Osteocyte (in vitro differentiated cells): ENCODE data around the gene CHST15. TPM values are rescaled to one million over a fixed set of nuclear protein-coding genes. Genes with fewer than 3 reads are reported as not detected.

Experiments
- DNase-seq: peaks from one replicate; pipeline ENCODE4 v3.0.0; 2021; ENCODE audit warnings: mixed read lengths; ENCODE audit not compliant: unreplicated experiment; ENCODE audit errors: extremely low spot score
- H3K27ac Mint-ChIP-seq: one replicate; pipeline ENCODE4 v1.8.0; 2021; ENCODE audit warnings: mild to moderate bottlenecking, mixed read lengths; ENCODE audit not compliant: unreplicated experiment
- H3K27me3 Mint-ChIP-seq: one replicate; pipeline ENCODE4 v1.8.0; 2021; ENCODE audit warnings: mixed read lengths; ENCODE audit not compliant: unreplicated experiment
- H3K36me3 Mint-ChIP-seq: one replicate; pipeline ENCODE4 v1.8.0; 2021; ENCODE audit warnings: mixed read lengths; ENCODE audit not compliant: unreplicated experiment
- H3K4me1 Mint-ChIP-seq: one replicate; pipeline ENCODE4 v1.8.0; 2021; ENCODE audit warnings: mixed read lengths; ENCODE audit not compliant: unreplicated experiment
- H3K4me3 Mint-ChIP-seq: one replicate; pipeline ENCODE4 v1.8.0; 2021; ENCODE audit warnings: mild to moderate bottlenecking, moderate library complexity, mixed read lengths; ENCODE audit not compliant: unreplicated experiment
- H3K9me3 Mint-ChIP-seq: one replicate; pipeline ENCODE4 v1.8.0; 2021; ENCODE audit warnings: mixed read lengths; ENCODE audit not compliant: unreplicated experiment
- CTCF ChIP-seq: fragments of 200-600 bp; sonication (generic); IDR thresholded peaks from 2 replicates; pipeline ENCODE4 v1.5.0; 2021; ENCODE audit warnings: antibody characterized with exemption, mild to moderate bottlenecking, moderate library complexity
- total RNA-seq: library from RNA; stranded (reverse); gene quantifications from 2 replicates; pipeline ENCODE4 v1.2.1, GENCODE V29; 2021

Gene CHST15
- total RNA-seq, 1 donor from 2014 or later: 66.3 TPM

- Mint-ChIP-seq H3K4me3 (no peak overlapping the region), H3K9me3 (no peaks in the 10 kb centered on the region), H3K27ac (peak overlapping the region; percentile 64), H3K27me3 (no peaks in the 10 kb centered on the region), H3K4me1 (peaks cover 62% of the 10 kb centered on the region), H3K36me3 (peaks cover 20% of the 10 kb centered on the region)
- no peak for TF ChIP-seq CTCF
- DNase-seq: no peak
Observed at GRCh38 chr10:124084708-124085107, 8.7 kb downstream of the CHST15 start.

- H3K27ac Mint-ChIP-seq: peak overlapping the region; percentile 14
- no peak for TF ChIP-seq CTCF
- DNase-seq: no peak
- peaks cover 20% of the 10 kb centered on the region for H3K36me3 Mint-ChIP-seq
- no peaks in the 10 kb centered on the region for H3K9me3 Mint-ChIP-seq
- peaks cover 54% of the 10 kb centered on the region for H3K4me1 Mint-ChIP-seq
- H3K27me3 Mint-ChIP-seq: no peaks in the 10 kb centered on the region
- H3K4me3 Mint-ChIP-seq: no peak overlapping the region
Observed at GRCh38 chr10:124083740-124084397, 9.5 kb downstream of the CHST15 start.

GRCh38 chr10:124083047-124083739 lies 10.2 kb downstream of the CHST15 start:
- DNase-seq: no peak
- Mint-ChIP-seq H3K27ac (no peak overlapping the region), H3K36me3 (peaks cover 20% of the 10 kb centered on the region), H3K4me1 (peaks cover 49% of the 10 kb centered on the region), H3K4me3 (no peak overlapping the region), H3K27me3 (no peaks in the 10 kb centered on the region), H3K9me3 (no peaks in the 10 kb centered on the region)
- no peak for TF ChIP-seq CTCF

GRCh38 chr10:124082555-124082954 lies 10.8 kb downstream of the CHST15 start:
- Mint-ChIP-seq H3K4me3 (no peak overlapping the region), H3K27me3 (no peaks in the 10 kb centered on the region), H3K27ac (no peak overlapping the region), H3K4me1 (peaks cover 46% of the 10 kb centered on the region), H3K9me3 (no peaks in the 10 kb centered on the region), H3K36me3 (peaks cover 20% of the 10 kb centered on the region)
- no peak for TF ChIP-seq CTCF
- no peak for DNase-seq

- Mint-ChIP-seq H3K9me3 (no peaks in the 10 kb centered on the region), H3K27me3 (no peaks in the 10 kb centered on the region), H3K4me1 (peaks cover 47% of the 10 kb centered on the region), H3K27ac (no peak overlapping the region), H3K36me3 (peaks cover 20% of the 10 kb centered on the region), H3K4me3 (no peak overlapping the region)
- no peak for DNase-seq
- no peak for TF ChIP-seq CTCF
Observed at GRCh38 chr10:124081547-124082140, 11.8 kb downstream of the CHST15 start.
